Fibroblast of the aortic adventitia (primary cell): ENCODE results near the gene DRAXIN. TPM values are rescaled to one million over a fixed set of nuclear protein-coding genes. Genes with fewer than 3 reads are reported as not detected.

Experiments used
- DNase-seq: peaks from one replicate; pipeline ENCODE4 v3.0.0-alpha.2; 2010; ENCODE audit warnings: low read depth
- H3K4me3 ChIP-seq: 2 replicates; pipeline ENCODE4 v1.5.1; 2011; ENCODE audit warnings: low read depth, mild to moderate bottlenecking, control low read depth, low read length, moderate library complexity
- CTCF ChIP-seq: IDR thresholded peaks from 2 replicates; pipeline ENCODE4 v1.5.1; 2011; ENCODE audit warnings: mild to moderate bottlenecking, low read length, control low read depth, inconsistent platforms; ENCODE audit not compliant: insufficient read depth
- total RNA-seq: library from RNA; depleted of rRNA; stranded (reverse); fragments of >200 nt; gene quantifications from 2 replicates; pipeline ENCODE4 v1.2.3, GENCODE V29; 2012; ENCODE audit warnings: low replicate concordance

Gene DRAXIN
- total RNA-seq, 1 donor = 2.4 TPM

DNA sequence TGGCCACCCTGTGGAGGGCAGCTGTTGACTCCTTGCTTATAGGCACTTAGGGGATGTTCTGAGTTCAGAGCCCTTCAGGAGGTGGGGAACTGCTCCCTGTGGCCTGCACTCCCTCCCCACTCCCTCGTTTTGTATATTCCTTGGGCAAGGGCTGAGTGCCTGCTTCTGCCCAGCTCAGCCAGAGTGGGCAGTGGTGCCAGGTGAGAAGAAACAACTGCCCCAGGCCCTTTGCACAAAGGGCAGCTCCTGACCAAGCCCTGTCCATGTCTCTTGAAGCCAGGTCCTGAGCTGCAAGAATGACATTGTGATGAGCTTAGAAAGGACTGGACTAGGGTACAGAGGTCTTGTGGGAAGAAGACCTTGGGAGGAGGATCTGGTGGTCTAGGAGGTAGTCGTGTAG lies 46.6 kb downstream of the DRAXIN start:
- no peak overlapping the region for H3K4me3 ChIP-seq
- TF ChIP-seq CTCF = no peak
- DNase-seq = no peak

DNA sequence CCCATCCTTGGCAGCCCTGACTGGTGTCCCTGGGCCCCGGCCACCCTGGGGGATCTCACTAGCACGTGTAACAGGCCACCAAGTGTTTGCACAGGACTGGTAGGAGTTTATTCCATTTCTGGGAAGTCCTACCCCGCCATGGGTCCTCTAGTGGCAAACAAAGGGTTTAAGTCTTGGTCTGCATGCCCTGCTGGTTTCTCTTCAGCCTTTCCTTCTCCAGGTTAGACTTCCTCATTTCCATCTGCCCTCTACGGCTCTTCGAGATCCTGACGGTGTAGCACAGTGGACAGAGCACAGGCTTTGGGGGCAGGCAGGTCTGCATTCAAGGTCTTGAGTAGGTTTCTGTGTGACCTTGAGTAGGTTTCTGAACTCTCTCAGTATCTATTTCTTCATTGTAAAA lies 47.3 kb downstream of the DRAXIN start:
- TF ChIP-seq CTCF = no peak
- no peak overlapping the region for H3K4me3 ChIP-seq
- DNase-seq = no peak

GRCh38 chr1:11740258-11741192 lies 49.0 kb downstream of the DRAXIN start:
- DNase-seq = no peak
- TF ChIP-seq CTCF = no peak
- H3K4me3 ChIP-seq = no peak overlapping the region

DNA sequence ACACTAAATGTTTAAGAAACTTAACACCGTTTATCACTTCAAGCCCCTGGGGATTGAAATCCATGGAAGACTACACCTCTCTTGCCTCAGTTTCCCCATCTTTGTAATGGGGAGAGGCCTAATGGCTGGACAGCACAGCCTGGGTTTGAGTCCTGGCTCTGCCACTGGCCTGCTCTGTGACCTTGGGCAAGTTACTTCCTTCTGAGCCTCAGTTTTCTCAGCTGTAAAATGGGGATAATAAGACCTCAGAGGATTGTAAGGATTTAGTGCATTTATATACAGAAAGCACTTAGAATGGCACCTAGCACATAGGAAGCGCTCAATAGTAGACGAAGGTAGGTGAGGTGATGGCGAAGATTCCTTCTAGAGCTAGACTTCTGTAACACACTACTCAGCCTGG lies 50.0 kb downstream of the DRAXIN start:
- no peak overlapping the region for H3K4me3 ChIP-seq
- TF ChIP-seq CTCF = no peak
- DNase-seq = no peak

DNA sequence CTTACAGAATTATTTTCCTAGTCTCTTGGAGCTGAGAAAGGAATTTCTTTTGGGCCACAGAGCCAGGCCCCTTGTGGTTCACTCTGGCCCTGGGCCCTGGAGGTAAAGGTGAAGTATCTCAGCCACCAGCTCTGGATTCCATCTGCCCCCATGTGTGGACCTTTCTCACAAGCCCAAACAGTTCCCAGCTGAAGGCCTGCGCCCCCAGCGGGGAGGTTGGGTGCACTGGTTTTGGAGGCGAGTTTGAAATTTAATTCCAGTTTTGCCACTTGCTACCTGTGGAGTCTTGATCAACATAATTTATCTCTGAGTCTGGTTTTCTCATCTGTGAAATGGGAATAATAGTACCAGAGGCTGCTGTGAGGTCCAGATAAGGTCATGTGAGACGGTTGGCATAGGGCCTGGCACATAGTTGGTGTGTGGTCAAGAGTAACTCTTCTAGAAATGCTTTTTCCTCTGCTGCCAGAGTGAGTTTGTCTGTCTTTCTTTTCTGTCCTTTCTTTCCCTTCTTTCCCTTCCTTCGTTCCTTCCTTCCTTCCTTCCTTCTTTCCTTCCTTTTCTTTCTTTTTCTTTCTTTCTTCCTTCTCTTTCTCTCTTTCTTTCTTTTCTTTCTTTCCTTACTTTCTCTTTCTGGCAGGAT lies 50.5 kb downstream of the DRAXIN start:
- peak; percentile 37 for DNase-seq
- TF ChIP-seq CTCF = no peak
- H3K4me3 ChIP-seq = no peak overlapping the region

- TF ChIP-seq CTCF = no peak
- no peak overlapping the region for H3K4me3 ChIP-seq
- no peak for DNase-seq
Measured at GRCh38 chr1:11744287-11744686, 52.8 kb downstream of the DRAXIN start.
